ACHN (cell line): Measurements from ENCODE around the gene NXNL1.
A peak's percentile ranks its signal among the peaks of the same experiment; 100 is the strongest.
"Not testable (repeated sequence)": the region's sequence is repeated elsewhere in the genome, so short reads cannot be mapped to it uniquely, and the experiment has no call there.

Source experiments
- DNase-seq: peaks from one replicate; pipeline ENCODE4 v3.0.0-alpha.2; 2015
- in situ Hi-C: cut with HindIII; loops from 2 replicates; pipeline ENCODE4 v1.10.0; 2017; ENCODE audit warnings: low sequenced_read_pairs, low pct_ligation_motif_present, low pct_unique_long_range_greater_than_20kb

Gene NXNL1, protein sequence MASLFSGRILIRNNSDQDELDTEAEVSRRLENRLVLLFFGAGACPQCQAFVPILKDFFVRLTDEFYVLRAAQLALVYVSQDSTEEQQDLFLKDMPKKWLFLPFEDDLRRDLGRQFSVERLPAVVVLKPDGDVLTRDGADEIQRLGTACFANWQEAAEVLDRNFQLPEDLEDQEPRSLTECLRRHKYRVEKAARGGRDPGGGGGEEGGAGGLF

DNA sequence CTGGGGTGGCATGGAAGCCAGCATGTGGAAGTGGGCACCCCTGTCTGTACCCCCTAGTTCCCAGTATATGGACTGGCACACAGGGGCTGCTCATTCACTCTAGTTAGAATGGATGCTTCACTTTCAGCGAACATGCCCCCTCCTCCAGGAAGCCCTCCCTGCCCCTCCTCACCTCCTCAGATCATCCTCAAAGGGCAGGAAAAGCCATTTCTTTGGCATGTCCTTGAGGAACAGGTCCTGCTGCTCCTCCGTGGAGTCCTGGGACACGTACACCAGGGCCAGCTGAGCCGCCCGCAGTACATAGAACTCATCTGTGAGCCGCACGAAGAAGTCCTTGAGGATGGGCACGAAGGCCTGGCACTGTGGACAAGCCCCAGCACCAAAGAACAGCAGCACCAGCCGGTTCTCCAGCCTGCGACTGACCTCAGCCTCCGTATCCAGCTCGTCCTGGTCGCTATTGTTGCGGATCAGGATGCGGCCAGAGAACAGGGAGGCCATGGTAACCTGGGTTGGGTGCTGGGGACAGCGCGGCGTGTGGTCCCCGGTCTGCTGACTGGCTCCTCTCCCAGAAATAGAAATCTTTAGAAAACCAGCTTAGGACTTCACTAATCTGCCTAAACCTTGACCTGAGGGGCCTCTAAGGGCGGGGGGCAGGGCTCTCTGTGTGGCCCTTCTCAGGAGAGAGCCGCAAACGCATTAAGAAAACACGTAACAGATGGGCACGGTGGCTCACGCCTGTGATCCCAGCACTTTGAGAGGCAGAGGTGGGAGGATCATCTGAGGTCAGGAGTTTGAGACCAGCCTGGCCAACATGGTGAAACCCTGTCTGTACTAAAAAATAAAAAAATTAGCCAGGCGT is at the start of gene NXNL1:
NXNL1 (minus strand) TSS at position 555 of the 859 bp plus-strand sequence; CDS start at position 498, 57 bp downstream.
- in situ Hi-C loops = no loop called here
- no peak for DNase-seq

GRCh38 chr19:17508558-17508933 is 47.8 kb upstream of the NXNL1 start:
- in situ Hi-C loops, DNase-seq: not testable (repeated sequence)

DNA sequence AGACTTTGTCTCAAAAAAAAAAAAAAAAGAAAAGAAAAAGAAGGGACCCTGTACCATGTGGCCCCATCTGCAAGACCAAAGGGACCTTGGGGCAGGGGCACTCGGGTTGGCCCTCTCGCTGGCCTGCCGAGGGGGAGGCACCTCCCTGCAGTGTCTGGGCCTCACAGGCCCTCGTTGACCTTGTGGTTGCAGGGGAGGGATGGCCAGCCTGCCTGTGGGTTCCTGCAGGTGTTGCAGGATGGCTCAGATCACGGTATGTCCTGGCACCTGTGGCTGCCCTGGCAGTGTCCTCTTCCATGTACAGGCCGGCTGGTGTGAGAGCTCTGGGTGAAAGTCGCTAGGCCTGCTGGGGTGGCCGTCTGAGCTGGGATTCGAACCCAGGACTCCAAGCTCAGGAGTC is 46.0 kb upstream of the NXNL1 start:
- in situ Hi-C loops = no loop called here
- no peak for DNase-seq

GRCh38 chr19:17505223-17505622 is 44.5 kb upstream of the NXNL1 start:
- in situ Hi-C loops = no loop called here
- DNase-seq = no peak

DNA sequence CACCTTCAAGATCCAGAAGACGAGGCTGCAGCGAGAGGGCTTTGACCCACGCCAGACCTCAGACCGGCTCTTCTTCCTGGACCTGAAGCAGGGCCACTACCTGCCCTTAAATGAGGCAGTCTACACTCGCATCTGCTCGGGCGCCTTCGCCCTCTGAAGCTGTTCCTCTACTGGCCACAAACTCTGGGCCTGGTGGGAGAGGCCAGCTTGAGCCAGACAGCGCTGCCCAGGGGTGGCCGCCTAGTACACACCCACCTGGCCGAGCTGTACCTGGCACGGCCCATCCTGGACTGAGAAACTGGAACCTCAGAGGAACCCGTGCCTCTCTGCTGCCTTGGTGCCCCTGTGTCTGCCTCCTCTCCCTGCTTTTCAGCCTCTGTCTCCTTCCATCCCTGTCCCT is 43.7 kb upstream of the NXNL1 start:
- DNase-seq = no peak
- in situ Hi-C loops = no loop called here

DNA sequence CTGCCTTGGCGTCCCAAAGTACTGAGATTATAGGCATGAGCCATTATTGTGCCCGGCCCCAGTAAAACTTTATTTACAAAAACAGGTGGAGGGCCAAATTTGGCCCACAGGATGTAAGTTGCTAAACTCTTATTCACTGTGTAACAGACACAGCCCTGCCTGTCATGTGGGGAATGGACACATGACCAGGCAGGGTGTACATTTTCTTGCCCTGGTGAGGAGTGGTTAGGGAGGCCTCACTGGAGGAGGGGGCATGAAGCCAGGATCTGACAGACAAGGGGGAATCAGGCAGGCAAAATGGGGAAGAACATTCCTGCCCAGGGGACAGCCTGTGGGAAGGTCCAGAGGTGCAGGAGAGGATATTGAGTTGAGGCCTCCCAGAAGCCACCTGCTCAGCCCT is 43.3 kb upstream of the NXNL1 start:
- no peak for DNase-seq
- in situ Hi-C loops = no loop called here

- in situ Hi-C loops = no loop called here
These were observed 42.5 kb upstream of the NXNL1 start for GRCh38 chr19:17503240-17503639.

DNA sequence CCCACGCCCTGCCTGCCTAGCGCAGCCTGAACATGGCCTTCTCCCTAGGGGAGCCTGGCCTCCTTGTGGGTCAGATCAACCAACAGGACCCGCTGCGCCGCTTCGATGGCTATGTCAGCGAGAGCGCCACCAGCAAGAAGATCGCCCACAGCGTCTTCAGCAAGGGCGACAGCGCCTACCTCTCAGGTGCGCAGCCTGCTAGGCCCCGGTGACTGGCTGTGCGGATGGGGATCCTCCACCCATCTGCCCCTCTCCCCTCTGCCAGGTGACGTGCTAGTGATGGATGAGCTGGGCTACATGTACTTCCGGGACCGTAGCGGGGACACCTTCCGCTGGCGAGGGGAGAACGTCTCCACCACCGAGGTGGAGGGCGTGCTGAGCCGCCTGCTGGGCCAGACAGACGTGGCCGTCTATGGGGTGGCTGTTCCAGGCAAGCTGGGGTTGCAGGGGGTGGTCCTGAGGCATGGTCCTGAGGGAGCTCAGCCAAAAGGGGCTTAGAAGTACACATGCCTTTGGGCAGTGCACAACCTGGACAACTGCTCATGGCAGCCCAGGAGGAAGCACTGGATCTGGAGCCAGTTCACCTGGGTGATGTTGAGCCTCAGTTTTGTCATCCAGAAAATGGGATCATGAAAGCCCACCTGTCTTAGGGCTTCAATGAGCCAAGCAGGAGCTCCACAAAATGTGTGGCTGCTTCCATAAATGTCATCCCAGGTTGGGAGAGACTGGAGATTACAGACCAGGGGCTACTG is 39.9 kb upstream of the NXNL1 start:
- no peak for DNase-seq
- in situ Hi-C loops = no loop called here

More at GRCh38 chr19:17503240-17503639, 42.5 kb upstream of the NXNL1 start:
- DNase-seq = no peak

DNA sequence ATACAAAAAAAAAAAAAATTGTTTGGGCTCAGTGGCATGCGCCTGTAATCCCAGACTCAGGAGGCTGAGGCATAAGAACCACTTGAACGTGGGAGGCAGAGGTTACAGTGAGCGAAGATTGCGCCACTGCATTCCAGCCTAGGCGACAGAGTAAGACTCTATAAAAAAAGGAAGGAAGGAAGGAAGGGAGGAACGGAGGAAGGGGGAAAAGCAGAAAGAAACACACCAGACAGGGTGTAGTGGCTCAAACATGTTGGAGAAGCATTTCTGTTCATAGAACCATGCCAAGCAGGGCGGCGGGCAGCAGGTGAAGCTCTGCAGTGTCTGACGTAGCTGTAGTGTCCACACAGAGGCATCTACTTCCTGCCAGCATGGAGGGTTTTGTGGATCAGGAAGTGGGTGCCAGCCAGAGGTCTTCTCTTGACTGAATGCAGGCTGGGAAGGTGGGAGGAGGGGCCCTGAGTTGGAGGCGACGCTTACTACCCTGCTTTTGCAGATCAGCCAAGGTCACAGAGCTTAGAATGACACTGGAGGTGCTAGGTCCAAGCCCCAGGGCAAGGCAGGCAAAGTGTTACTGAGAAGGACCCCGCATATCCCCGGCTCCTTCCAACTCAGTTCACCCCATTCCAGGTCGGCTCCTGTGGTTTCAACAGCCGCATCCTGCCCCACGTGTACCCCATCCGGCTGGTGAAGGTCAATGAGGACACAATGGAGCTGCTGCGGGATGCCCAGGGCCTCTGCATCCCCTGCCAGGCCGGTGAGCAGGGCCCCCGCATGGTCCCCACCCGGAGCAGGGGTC is 39.1 kb upstream of the NXNL1 start:
- DNase-seq = no peak
- in situ Hi-C loops = no loop called here

GRCh38 chr19:17499025-17499424 is 38.3 kb upstream of the NXNL1 start:
- in situ Hi-C loops, DNase-seq: not testable (repeated sequence)

DNA sequence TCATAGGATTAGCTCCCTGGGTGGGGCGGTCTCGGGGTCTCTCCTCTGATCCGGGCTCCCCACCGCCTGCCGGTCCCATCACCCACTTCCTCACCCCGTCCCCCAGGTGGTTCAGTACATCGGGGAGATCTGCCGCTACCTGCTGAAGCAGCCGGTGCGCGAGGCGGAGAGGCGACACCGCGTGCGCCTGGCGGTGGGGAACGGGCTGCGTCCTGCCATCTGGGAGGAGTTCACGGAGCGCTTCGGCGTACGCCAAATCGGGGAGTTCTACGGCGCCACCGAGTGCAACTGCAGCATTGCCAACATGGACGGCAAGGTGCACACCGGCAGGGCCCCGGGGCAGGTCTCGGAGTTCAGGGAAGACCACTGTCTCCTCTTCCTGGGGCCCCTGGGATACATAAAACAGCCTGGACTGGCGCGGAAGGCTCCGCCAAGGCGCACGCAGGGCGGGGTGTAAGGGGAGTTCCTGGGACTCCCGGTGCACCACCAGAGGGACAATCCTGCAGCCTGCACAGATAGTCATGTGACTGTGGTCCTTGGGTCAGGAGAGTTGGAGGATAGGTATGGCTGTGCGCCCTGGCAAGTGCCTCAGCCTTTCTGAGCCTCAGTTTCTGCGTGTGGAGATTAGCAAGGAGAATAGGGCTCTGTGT is 36.5 kb upstream of the NXNL1 start:
- in situ Hi-C loops = no loop called here
- DNase-seq = no peak

DNA sequence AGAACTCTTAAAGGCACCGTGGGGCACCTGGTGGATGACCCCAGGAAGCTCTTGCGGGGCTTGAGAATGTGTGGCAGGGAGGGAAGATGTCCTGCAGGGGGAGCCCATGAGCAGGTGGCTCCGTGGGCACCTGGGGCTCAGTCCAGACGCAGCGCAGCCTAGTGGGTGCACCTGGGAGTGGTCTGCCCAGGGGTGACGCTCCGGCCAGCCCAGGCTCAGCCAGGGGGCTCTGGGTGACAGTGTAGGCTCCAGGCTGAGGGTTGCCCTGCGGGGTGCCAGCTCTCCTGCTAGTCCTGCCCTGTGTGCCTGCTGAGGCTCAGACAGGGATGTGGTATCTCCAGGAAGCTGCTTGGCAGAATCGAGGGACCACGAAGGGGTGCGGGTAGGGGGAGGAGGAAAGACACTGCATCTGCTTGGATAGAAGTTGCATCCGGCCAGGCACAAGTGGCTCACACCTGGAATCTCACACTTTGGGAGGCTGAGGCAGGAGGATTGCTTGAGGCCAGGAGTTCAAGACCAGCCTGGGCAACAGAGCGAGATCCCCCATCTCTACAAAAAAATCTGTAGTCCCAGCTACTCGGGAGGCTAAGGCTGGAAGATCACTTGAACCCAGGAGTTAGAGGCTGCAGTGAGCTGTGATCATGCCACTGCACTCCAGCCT is 35.7 kb upstream of the NXNL1 start:
- in situ Hi-C loops = no loop called here
- DNase-seq = peak; percentile 78

DNA sequence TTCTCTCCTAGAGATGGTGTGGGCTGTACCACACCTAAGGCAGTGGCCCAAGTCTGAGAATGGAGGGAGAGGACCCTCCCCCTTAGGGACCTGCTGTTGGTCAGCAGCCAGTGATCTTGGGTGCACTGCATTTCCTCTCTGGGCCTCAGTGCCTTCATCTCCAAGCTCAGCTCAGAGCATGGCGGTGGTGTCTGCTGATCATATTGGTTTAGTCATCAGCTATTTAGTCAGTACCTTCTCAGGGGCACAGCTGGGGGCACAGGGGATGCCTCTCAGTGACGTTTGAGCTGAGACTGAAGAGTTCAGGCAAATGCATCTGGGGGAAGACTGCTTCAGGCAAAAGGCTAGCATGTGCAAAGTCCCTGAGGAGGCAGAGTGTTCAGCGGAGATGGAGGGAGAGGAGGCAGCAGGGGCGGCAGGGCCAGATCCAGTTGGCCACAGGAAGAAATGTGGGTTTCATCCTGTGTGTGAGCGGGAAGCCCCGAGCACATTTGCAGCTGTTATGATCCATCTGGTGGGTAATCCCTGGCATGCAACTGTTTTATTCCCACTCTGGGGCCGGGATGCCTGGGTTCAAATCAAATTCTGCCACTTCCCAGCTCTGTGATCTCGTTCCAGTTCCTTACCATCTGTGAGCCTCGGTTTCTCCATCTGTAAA is 35.0 kb upstream of the NXNL1 start:
- no peak for DNase-seq
- in situ Hi-C loops = no loop called here

GRCh38 chr19:17491287-17491686 is 30.6 kb upstream of the NXNL1 start:
- in situ Hi-C loops = no loop called here
- no peak for DNase-seq

DNA sequence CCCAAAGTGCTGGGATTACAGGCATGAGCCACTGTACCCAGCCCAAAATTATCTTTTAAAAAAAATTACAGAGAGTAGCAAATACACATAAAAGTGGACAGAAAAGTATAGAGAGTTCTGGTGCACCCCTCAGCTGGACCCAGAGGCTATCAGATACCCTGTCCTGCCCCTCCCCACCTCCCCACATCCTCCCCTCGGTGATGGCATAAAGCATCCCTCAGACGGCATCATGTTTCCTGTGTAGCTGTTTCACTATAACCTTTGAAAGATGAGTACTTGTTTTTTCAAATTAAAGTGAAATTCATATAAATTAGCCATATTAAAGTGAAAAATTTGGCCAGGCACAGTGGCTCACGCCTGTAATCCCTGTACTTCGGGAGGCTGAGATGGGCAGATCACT is 29.7 kb upstream of the NXNL1 start:
- in situ Hi-C loops = no loop called here
- DNase-seq = no peak

GRCh38 chr19:17489392-17490030 is 28.8 kb upstream of the NXNL1 start:
- in situ Hi-C loops = no loop called here

More at GRCh38 chr19:17489392-17490030, 28.8 kb upstream of the NXNL1 start:
- DNase-seq = no peak
